Measurements from ENCODE around the gene PPP1R37.

GRCh38 chr19:45180936-45181335 is 88.0 kb downstream of the PPP1R37 start:
- no peak for TF ChIP-seq EZH2 (IDR thresholded peaks at IDR 0.05; ENCODE audit: borderline replicate concordance, low read length)
- no peak for TF ChIP-seq CTCF (IDR thresholded peaks at IDR 0.05; ENCODE audit: low read length)

All from OCI-LY1 (cell line).